ENCODE measurements around the gene FBXL13.
A peak's percentile ranks its signal among the peaks of the same experiment; 100 is the strongest.

Gene FBXL13

DNA sequence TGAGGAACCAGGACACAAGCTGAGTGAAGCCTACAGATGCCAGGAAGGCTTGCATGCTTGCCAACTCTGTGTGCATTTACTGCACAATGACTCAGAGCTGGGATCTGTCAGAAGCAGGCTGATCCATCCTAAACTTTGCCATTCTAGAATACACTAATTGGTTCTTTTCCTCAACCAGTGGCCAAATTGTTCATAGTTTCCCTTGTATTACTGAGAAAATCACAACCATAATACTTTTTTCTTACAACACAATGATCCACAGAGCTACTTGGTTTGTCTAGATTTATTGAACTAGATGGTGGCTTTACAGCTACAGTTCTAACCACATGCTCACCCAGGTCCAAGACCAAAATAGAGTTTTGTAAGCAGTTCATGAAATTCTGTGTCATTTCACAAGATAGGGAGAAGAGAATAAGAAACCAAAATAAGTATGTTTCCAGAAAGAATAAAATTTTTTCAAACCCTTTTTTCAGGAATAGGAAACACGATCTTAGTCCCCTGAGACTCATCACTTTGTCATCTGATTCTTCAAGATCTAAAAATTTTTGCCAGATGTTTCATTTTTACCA lies 182.8 kb downstream of the FBXL13 start:
- intact Hi-C loops (cut with DNase I; ENCODE audit: low total_unique reads) = no loop called here
- Histone ChIP-seq H3K4me3 (no peak overlapping the region), H3K9me3 (no peaks in the 10 kb centered on the region), H3K4me1 (peaks cover 0 to 74% (median 42%) of the 10 kb centered on the region in 4 donors), H3K36me3 (no peaks in the 10 kb centered on the region), H3K27ac (peak overlapping the region; percentile 18 to 46), H3K27me3 (no peaks in the 10 kb centered on the region)
- TF ChIP-seq, protein P1, sequence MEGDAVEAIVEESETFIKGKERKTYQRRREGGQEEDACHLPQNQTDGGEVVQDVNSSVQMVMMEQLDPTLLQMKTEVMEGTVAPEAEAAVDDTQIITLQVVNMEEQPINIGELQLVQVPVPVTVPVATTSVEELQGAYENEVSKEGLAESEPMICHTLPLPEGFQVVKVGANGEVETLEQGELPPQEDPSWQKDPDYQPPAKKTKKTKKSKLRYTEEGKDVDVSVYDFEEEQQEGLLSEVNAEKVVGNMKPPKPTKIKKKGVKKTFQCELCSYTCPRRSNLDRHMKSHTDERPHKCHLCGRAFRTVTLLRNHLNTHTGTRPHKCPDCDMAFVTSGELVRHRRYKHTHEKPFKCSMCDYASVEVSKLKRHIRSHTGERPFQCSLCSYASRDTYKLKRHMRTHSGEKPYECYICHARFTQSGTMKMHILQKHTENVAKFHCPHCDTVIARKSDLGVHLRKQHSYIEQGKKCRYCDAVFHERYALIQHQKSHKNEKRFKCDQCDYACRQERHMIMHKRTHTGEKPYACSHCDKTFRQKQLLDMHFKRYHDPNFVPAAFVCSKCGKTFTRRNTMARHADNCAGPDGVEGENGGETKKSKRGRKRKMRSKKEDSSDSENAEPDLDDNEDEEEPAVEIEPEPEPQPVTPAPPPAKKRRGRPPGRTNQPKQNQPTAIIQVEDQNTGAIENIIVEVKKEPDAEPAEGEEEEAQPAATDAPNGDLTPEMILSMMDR (IDR thresholded peaks at IDR 0.05) = no peak
- peak; percentile 56 to 78 for DNase-seq

DNA sequence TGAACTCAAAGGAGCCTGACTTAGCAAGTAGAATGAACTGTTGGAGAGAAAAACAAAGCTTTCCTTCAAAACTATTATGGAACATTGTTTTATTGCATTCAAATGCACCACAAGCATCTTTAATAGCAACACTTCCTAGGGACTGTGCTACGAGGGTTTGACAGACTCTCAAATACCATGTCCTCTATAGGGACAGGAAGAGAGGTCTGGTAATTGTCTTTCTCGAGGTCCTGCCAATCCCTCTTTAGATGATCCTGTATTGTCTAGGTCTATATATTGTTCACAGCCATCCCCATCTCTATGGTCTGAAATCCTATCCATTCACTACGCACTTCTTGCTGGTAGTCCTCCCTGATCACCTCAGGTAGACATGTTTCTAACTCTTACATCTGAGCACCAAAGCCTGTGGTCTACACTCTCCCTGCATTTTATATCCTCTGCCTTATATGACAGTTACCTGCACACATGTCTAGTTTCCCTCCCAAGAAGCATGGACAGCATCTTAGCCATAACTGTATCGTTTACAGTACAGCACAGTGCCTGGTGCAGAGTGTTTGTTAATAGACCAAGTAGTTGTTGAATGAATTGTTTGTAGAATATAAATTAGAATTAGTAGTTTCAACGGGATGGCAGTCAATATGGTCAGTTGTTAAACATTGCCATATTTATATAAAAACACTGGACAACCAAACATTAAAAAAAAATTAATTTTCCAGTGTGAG lies 183.5 kb downstream of the FBXL13 start:
- H3K4me3 ChIP-seq = no peak overlapping the region
- H3K27ac ChIP-seq = peak overlapping the region in 1 of 2 donors; percentile 47
- H3K4me1 ChIP-seq = peaks cover 0 to 67% (median 37%) of the 10 kb centered on the region in 4 donors
- H3K27me3 ChIP-seq = no peaks in the 10 kb centered on the region
- no peak for DNase-seq
- no peaks in the 10 kb centered on the region for H3K9me3 ChIP-seq
- intact Hi-C loops (cut with DNase I; ENCODE audit: low total_unique reads) = no loop called here
- TF ChIP-seq, protein P1 (IDR thresholded peaks at IDR 0.05) = no peak
- no peaks in the 10 kb centered on the region for H3K36me3 ChIP-seq

DNA sequence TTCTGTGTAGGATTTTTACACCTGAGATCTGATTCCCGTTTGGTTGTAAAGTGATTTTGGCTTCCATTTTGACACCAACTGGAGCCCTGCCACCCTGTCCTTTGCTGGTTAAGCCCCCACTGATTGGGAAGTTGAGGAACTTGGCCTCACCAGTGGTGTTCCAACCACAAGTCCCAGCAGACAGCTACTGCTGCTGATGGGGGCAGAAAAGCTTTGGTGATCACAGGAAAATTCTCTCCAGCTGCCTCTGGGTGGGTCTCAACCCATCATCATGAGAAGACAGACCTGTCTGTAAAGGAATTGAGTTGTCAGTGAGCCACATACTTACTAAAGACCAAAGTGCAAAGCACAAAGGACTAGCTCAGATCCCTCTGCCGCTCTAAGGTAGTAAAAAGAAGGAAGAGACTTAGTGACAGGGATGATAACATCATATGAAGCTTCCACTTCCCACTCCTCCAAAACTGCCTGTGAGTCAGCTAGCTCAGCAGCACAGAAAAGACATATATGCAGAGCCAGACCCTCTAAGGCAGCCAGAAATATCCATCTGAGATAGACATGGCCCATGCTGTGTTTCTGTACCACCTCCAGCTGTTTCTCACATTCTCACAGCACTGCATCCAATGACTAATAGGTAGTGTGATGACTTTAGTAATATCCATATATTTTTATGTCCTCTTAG lies 184.2 kb downstream of the FBXL13 start:
- TF ChIP-seq, protein P1 (IDR thresholded peaks at IDR 0.05) = no peak
- Histone ChIP-seq H3K27ac (peak overlapping the region; percentile 0 to 47), H3K36me3 (no peaks in the 10 kb centered on the region), H3K4me1 (peaks cover 0 to 60% (median 31%) of the 10 kb centered on the region in 4 donors), H3K4me3 (no peak overlapping the region), H3K27me3 (no peaks in the 10 kb centered on the region), H3K9me3 (no peaks in the 10 kb centered on the region)
- intact Hi-C loops (cut with DNase I; ENCODE audit: low total_unique reads) = no loop called here
- DNase-seq = no peak

DNA sequence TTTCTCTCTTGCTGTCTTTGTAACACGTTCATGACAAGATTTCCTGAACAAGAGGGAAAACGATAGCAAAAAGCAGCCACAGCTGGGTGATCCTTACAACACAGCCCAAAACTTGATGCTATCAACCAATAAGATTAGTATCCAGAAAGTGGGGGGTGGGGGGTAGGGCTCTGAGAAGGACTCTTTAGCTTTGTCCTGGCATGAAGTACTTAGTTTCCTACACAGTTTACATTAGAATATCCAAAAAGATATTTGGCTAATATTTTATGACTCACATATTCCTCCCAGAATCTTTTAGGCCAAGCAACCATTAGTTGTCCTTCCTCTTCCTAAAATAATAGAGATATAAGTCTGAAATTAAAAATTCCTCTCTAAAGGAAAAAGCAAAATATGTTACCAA lies 184.7 kb downstream of the FBXL13 start:
- H3K9me3 ChIP-seq = no peaks in the 10 kb centered on the region
- peak overlapping the region in 1 of 2 donors; percentile 47 for H3K27ac ChIP-seq
- peaks cover 0 to 54% (median 27%) of the 10 kb centered on the region in 4 donors for H3K4me1 ChIP-seq
- intact Hi-C loops (cut with DNase I; ENCODE audit: low total_unique reads) = no loop called here
- H3K36me3 ChIP-seq = no peaks in the 10 kb centered on the region
- DNase-seq = no peak
- no peaks in the 10 kb centered on the region for H3K27me3 ChIP-seq
- TF ChIP-seq, protein P1 (IDR thresholded peaks at IDR 0.05) = no peak
- no peak overlapping the region for H3K4me3 ChIP-seq

DNA sequence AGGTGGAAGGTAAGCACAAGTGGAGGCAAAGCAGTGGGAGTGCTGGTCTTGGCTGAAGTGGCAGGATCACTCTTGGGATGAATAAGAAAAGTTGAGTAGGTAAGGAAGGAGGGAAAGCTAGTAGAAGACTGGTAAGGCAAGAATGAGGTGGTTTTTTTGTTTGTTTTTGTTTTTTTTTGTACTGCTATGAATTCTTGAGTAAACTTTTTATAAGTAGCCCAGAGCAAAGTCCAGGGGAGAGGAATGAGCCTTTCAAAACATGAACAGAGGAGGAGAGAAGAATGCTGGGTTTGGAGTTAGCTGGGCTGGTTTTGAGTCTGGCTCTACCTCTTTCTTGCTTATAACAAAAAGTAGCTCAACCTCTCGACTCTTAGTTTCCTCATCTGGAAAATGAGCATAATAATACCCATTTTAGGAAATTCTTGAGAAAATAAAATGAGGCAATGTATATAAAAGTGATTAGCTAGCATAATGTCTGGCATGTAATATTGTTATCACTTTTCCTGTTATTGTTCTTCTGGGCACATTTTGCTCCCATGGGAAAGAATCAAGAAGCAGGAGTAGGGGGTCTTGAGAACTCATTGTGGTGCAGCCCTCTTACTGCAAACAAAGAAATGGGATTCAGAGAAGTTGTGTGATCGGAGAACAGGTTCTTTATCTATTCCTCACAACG lies 185.9 kb downstream of the FBXL13 start:
- DNase-seq = no peak
- Histone ChIP-seq H3K4me1 (peaks cover 0 to 43% (median 23%) of the 10 kb centered on the region in 4 donors), H3K9me3 (no peaks in the 10 kb centered on the region), H3K27me3 (no peaks in the 10 kb centered on the region), H3K36me3 (no peaks in the 10 kb centered on the region), H3K27ac (no peak overlapping the region), H3K4me3 (no peak overlapping the region)
- intact Hi-C loops (cut with DNase I; ENCODE audit: low total_unique reads) = no loop called here
- TF ChIP-seq, protein P1 (IDR thresholded peaks at IDR 0.05) = no peak
